ENCODE results near the gene ULK4.

ULK4 gene

DNA sequence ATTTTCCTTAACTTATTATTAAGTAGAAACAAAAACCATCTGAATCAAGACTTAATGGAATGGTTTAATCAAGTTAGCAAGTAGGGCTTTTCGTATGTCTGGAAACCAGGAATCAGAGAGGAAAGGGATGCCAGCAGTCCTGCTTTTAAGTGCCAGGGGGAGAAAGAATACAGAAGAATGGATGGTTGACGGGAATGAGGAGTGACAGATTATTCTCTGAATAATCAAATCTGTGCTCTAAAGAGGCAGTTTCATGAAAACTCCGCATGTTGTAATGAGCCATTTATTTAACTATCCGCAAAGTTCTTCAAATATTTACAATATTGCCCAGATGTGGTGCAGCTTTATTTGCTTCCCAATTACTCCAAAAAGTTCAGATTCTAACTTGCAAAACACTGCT is 659.6 kb downstream of the ULK4 start:
- no peak for TF ChIP-seq CTCF (IDR thresholded peaks at IDR 0.05)

DNA sequence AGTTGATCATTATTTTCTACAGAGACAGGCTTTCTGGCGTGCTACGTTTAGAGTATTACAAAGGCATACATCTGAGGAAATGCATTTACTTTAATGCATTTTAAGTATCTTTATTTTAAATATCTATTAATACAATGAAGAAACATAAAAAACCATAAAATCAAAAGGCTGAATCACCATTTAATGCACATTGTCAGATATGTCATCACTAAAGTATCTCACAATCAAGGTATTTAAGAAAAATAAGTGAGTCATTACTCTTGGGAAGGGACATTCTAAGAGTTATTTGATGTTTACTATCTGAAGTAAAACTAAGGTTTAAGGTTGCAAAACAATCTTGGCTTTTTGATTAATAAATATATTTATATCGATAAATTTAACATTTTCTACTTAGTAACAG is 660.4 kb downstream of the ULK4 start:
- no peak for TF ChIP-seq CTCF (IDR thresholded peaks at IDR 0.05)

DNA sequence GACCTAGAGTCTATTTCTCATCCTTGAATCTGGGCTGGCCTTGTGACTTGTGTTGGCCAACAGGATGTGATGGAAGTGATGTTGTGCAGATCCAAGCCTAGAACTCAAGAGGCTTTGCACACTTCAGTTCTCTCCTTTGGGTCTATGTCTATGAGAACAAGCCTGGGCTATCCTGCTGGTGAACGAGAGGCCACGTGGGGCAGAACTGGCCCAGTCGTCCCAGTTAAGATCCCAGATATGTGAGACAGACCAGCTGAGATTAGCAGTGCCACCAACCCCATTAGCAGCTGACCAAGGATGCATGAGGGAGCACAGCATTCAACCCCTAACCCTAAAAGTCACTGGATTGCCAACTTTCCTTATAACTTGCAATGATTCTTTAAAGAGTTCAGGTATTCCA is 662.9 kb downstream of the ULK4 start:
- TF ChIP-seq CTCF (IDR thresholded peaks at IDR 0.05) = no peak

GRCh38 chr3:41297750-41298149 is 664.2 kb downstream of the ULK4 start:
- TF ChIP-seq CTCF (IDR thresholded peaks at IDR 0.05) = no peak

DNA sequence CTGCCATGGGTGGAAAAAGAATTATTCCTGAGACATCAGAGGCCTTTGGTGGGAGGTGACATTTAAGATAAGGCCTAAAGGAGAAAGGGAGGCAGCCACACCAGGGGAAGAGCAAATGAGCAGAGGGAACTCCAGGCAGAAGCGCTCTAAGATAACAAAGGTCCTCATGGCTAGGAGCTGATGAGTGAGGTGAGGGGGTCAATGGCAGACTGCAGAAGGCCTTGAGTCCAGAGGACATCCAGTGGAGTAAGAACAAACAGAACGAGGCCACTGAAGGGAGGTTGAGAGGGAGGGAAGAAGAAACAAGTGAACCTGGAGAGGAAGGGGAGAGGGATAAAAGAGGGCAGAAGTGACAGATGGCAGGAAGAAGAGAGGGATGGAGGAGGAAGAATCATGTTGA is 665.3 kb downstream of the ULK4 start:
- TF ChIP-seq CTCF (IDR thresholded peaks at IDR 0.05) = no peak

GRCh38 chr3:41295740-41296139 is 666.2 kb downstream of the ULK4 start:
- no peak for TF ChIP-seq CTCF (IDR thresholded peaks at IDR 0.05)

DNA sequence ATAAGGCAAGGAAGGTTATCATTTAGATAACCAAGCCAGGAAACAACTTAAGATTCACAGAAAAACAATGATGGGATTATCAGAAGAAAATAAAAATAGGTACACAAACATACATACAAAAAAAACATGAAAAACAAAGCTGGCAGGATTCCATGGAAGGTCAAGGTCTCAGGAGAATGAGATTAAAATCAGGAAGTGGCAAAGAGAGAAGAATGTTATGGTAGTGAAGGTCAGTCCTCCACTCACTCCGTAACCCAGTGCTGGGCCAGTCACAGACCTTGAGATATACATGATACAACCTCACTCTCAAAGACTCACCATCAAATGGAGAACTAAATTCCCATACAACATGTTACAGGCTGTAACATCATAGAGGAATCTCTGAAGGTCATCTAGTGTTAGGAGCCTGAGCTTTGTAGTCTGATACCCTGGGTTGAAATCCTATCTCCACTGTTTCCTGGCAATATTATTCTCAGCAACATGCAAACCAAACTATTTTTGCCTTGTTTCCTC is 668.7 kb downstream of the ULK4 start:
- TF ChIP-seq CTCF (IDR thresholded peaks at IDR 0.05) = no peak

DNA sequence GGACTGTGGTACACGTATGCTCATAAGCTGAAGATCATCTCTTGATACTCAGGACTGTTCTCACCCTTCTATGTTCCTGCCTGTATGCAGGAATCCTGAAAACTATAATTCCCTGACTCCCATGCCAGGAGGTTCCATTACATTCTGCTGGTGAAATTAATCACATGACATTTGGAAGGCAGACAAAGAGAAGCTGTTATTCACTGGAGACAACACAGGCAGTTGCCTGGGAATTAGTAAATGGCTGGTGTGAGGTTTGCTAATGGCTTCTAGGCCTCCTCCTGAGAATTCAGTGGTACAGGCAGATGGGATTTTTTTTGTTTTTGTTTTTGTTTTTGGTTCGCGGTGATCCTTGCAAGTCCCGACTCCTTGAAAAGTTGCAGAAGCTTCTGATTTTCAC is 671.2 kb downstream of the ULK4 start:
- no peak for TF ChIP-seq CTCF (IDR thresholded peaks at IDR 0.05)
